MG63 (cell line): Measurements from ENCODE around the gene FTL. TPM values are rescaled to one million over a fixed set of nuclear protein-coding genes. Genes with fewer than 3 reads are reported as not detected.

Experiments
- DNase-seq: peaks from one replicate; pipeline ENCODE4 v3.0.0-alpha.2; 2020
- H3K27me3 ChIP-seq: fragments of 250-450 bp; sonication (Bioruptor Pico); 2 replicates; pipeline ENCODE4 v1.5.1; 2020; ENCODE audit warnings: mild to moderate bottlenecking, moderate library complexity
- H3K36me3 ChIP-seq: fragments of 250-450 bp; sonication (Bioruptor Pico); 2 replicates; pipeline ENCODE4 v1.5.1; 2020; ENCODE audit warnings: mild to moderate bottlenecking, moderate library complexity
- H3K4me3 ChIP-seq: fragments of 250-450 bp; sonication (Bioruptor Pico); 2 replicates; pipeline ENCODE4 v1.5.1; 2020; ENCODE audit warnings: mild to moderate bottlenecking, moderate library complexity
- H3K9me3 ChIP-seq: fragments of 250-450 bp; sonication (Bioruptor Pico); 2 replicates; pipeline ENCODE4 v1.5.1; 2020; ENCODE audit warnings: mild to moderate bottlenecking, moderate library complexity
- total RNA-seq: library from RNA; depleted of rRNA; stranded (reverse); fragments of >200 nt; shearing (Covaris generic); gene quantifications from 2 replicates; pipeline ENCODE4 v1.2.3, GENCODE V29; 2014; ENCODE audit warnings: low replicate concordance

Gene FTL
- total RNA-seq, 1 experiment from 2014 or later = 1,766 TPM

DNA sequence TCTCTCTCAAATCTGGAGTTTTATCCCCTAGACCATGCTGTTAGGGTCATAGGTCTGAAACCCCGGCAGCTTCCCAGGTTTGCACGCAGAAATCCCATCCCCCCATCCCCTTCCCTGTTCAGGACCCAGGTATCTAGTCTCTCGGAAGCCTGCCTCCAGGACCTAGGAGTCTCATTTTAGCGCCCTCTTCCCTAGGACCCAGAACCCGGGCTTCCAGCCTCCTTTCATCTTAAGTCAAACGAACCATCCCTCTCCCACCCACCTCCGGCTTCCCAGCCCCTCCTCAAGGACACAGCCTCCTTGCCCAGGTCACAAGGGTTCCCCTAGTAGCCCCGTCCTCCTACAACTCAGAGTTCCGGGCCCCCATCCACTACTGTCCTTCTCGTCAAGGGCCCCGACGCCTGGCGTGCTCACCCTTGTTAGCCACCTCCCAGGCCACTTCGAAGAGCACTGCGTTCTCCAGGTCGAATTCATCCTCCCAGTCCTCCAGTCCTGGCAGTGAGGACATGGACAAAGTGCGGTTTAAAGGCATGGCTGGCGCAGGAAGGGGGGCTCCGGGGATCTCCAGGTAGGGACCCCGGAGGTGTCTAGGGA lies 27.6 kb downstream of the FTL start:
- no peaks in the 10 kb centered on the region for H3K27me3 ChIP-seq
- H3K9me3 ChIP-seq = no peaks in the 10 kb centered on the region
- DNase-seq = no peak
- peak overlapping the region; percentile 90 for H3K4me3 ChIP-seq
- peaks cover 45% of the 10 kb centered on the region for H3K36me3 ChIP-seq

DNA sequence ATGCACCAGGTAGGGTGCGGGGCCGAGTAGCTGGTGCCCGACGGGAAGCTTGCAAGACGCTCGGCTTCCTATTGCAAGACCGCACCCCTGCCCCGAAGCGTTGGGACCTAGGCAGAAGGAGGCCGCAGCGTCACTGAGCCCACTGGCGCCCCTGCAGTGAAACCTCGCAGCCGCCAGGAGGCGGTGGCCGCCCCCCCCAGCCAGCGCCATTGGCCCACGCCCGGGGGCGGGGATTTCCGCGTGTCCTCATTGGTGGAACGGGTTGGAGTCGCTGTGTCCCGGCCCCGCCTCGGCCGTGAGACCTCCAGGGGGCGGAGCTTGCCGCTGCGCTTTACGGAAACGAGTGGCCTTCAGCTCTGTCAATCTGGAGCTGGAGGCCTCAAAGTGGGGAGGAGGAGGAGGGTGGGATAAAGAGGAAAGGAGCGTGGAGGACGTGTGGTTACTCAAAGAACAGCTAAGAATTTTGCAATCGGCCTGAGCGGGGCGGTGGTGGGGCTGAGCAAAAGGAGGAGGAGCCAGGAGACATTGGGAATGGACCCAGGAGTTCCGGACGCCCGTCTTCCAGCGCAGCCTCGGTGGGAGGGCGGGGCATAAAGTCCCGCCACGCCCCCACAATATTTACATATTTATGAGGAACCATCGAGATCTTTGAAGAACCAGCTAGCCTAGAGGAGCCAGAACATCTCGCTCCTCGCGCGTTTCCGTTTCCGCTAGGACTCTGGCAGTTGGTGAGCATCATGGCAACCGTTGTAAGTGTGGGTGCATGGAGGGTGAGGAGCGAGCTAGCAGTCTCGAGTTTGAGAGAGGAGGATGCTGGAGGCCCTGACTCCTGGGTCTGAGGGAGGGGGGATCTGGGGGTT lies 28.3 kb downstream of the FTL start, which contains the start of the genes GYS1 and RUVBL2:
Gene GYS1 (minus strand): TSS at position 135 of the 860 bp plus-strand sequence. CDS start 197 bp downstream, outside the sequence.
Gene RUVBL2 (plus strand): TSS at position 713 of the 860 bp plus-strand sequence. CDS start 25 bp downstream, at position 738.
- Histone ChIP-seq H3K9me3 (no peaks in the 10 kb centered on the region), H3K36me3 (peaks cover 46% of the 10 kb centered on the region), H3K4me3 (peak within 1 kb of the TSS; percentile 90), H3K27me3 (no peaks in the 10 kb centered on the region)
- peak; percentile 100 for DNase-seq

- Histone ChIP-seq H3K9me3 (no peaks in the 10 kb centered on the region), H3K4me3 (peak overlapping the region; percentile 90), H3K27me3 (no peaks in the 10 kb centered on the region), H3K36me3 (peaks cover 43% of the 10 kb centered on the region)
- peak; percentile 31 for DNase-seq
Measured at GRCh38 chr19:48994035-48994386, 28.9 kb downstream of the FTL start.

GRCh38 chr19:48997972-48998371 lies 32.9 kb downstream of the FTL start:
- no peak overlapping the region for H3K4me3 ChIP-seq
- H3K36me3 ChIP-seq = peaks cover 53% of the 10 kb centered on the region
- no peaks in the 10 kb centered on the region for H3K9me3 ChIP-seq
- H3K27me3 ChIP-seq = no peaks in the 10 kb centered on the region
- DNase-seq = peak; percentile 55

DNA sequence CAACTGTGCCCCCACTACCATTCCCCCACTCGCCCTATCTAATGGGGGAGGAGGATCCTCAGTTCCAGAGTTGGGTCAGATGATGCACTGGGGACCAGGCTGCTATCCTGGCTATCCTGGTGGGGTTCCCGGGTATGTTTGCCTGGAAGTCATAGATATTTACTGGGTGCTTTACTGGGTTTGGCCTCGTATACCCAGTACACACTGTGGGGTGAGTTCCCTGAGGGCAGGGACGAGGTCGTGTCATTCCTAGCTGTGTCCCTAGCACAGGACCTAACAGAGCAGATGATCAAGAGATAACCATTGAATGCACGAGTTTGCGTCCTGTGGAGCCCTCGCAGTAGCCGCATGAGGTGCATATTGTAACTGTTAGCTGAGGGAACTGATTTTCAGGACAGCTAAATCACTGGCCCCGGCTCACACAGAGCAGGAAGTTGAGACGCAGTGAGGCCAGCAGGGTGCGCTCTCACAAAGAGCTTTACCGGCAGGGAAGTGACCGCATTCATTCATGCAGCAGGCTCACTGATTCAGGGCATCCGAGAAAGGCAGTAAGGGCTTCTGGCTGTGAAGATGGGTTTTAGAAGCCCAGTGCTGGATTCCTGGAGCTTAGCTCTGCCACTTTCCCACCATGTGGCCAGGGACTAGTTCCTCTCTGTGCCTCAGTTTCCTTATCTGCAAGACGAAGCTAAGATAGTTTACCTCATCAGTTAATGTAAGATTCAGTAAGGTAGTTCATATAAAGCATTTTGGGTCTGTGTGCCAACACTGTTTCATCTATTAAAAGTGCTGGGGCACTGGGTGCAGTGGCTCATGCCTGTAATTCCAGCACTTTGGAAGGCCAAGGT lies 34.6 kb downstream of the FTL start:
- DNase-seq = no peak
- Histone ChIP-seq H3K4me3 (no peak overlapping the region), H3K9me3 (no peaks in the 10 kb centered on the region), H3K36me3 (peaks cover 68% of the 10 kb centered on the region), H3K27me3 (no peaks in the 10 kb centered on the region)

- peaks cover 84% of the 10 kb centered on the region for H3K36me3 ChIP-seq
Measured at GRCh38 chr19:49004133-49004532, 39.0 kb downstream of the FTL start.

DNA sequence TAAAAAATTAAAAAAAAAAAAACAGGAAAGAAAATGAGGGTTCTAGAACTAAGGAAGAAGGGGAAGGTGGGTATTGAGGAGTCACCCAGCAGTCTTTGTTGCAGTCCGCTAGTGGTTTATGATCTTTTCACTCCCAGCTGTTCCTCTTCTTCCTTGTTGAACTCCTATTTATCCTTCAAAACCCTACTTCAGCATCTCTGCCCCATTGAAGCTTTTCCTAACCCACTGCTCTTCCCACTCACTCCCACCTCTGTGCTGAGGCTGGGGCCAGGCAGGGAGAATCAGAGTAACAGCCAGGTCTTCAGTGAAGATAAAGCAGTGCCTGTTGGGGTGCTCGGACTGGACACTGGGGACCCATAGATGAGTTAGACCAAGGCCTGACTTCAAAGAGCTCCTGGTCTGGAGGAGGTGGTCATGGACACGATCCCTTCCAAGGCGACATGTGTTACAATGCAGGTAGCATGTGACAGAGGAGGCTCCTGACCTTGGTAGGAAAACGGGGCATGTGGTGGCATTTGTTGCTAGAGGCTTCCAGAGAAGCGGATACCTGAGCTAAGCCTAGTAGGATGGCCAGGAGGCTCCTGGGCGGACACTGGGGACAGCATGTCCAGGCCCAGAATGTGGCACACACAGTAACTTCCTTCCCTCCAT lies 40.0 kb downstream of the FTL start:
- Histone ChIP-seq H3K36me3 (peaks cover 82% of the 10 kb centered on the region), H3K9me3 (no peaks in the 10 kb centered on the region), H3K27me3 (no peaks in the 10 kb centered on the region), H3K4me3 (no peak overlapping the region)
- DNase-seq = no peak

More at GRCh38 chr19:49004133-49004532, 39.0 kb downstream of the FTL start:
- Histone ChIP-seq H3K4me3 (no peak overlapping the region), H3K9me3 (no peaks in the 10 kb centered on the region), H3K27me3 (no peaks in the 10 kb centered on the region)
- no peak for DNase-seq

- no peak overlapping the region for H3K4me3 ChIP-seq
- DNase-seq = no peak
- no peaks in the 10 kb centered on the region for H3K27me3 ChIP-seq
- peaks cover 82% of the 10 kb centered on the region for H3K36me3 ChIP-seq
- H3K9me3 ChIP-seq = no peaks in the 10 kb centered on the region
Measured at GRCh38 chr19:49006905-49007304, 41.8 kb downstream of the FTL start.

DNA sequence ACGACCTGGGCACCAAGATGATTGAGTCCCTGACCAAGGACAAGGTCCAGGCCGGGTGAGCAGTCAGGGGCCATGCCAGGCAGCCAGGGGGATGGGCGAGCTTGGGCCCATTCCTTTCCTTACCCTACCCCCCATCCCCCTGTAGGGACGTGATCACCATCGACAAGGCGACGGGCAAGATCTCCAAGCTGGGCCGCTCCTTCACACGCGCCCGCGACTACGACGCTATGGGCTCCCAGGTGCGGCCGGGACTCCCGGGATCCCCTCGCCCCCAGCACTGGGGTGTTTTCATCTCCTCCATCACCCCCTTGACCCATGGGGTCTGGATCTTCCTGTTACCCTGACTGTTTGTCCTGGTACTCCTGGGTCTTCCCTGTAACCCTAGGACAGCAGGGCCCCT lies 44.7 kb downstream of the FTL start:
- H3K4me3 ChIP-seq = no peak overlapping the region
- no peaks in the 10 kb centered on the region for H3K27me3 ChIP-seq
- peaks cover 81% of the 10 kb centered on the region for H3K36me3 ChIP-seq
- H3K9me3 ChIP-seq = no peaks in the 10 kb centered on the region
- no peak for DNase-seq

DNA sequence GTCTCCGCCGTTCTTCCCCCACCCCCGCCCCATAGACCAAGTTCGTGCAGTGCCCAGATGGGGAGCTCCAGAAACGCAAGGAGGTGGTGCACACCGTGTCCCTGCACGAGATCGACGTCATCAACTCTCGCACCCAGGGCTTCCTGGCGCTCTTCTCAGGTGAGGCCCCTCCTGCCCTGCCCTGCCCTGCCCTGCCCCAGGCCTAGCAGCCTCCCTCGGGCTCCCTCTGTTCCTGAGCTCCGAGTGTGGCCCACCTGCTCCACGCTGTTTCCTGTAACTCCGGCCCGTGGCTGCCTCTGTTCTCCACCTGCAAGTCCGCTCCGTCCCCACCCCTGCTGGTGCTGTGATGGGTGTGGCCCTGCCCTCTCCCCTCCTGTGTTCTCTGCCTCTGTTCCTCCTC lies 45.3 kb downstream of the FTL start:
- Histone ChIP-seq H3K36me3 (peaks cover 82% of the 10 kb centered on the region), H3K27me3 (no peaks in the 10 kb centered on the region), H3K4me3 (no peak overlapping the region), H3K9me3 (no peaks in the 10 kb centered on the region)
- no peak for DNase-seq

DNA sequence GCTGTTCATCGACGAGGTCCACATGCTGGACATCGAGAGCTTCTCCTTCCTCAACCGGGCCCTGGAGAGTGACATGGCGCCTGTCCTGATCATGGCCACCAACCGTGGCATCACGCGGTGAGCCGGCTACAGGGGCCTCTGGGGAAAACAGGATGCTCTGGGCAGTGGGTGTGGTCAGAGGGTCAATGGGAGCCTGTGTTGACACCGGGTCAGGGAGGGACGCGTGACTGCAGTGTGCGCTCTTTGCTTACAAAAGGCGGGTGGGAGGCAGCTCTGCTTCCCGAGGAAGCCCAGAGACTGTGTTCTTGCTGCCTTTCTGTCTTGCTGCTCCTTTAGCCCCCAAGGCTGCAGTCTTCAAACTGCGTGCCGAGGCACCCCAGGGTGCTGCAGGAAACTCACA lies 46.1 kb downstream of the FTL start:
- no peaks in the 10 kb centered on the region for H3K27me3 ChIP-seq
- no peak for DNase-seq
- no peak overlapping the region for H3K4me3 ChIP-seq
- H3K36me3 ChIP-seq = peaks cover 80% of the 10 kb centered on the region
- H3K9me3 ChIP-seq = no peaks in the 10 kb centered on the region

DNA sequence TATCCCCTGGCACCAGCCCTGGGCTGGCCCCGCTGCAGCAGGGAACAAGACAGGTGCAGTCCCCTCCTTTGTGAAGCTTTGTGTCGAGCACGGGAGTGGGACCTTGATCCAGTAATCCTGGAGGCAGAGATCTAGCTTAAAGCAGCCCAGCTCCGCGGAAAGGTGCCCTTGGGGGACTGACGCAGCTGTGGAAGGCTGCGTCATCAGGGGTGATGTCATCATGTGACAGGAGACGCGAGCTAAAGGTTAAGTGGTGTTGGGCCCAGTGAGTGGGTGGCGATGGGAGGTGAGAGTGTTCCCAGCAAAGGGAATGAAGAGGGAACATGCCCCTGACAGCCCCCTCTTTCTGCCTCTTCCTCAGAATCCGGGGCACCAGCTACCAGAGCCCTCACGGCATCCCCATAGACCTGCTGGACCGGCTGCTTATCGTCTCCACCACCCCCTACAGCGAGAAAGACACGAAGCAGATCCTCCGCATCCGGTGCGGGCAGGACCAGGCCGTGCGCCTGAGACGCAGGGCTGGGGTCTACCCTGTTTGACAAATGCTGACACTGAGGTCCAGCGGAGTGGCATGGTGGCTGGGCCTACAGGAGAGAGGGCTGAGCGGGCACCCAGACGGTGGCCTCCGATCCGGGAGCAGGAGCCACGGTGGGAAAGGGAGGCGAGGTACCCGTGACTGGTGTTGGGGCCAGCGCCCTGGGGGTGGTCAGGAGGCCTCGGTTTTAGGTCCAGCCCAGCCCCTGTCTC lies 49.2 kb downstream of the FTL start:
- no peak for DNase-seq

GRCh38 chr19:49014870-49015255 lies 49.8 kb downstream of the FTL start:
- Histone ChIP-seq H3K27me3 (peaks cover 11% of the 10 kb centered on the region), H3K36me3 (peaks cover 51% of the 10 kb centered on the region), H3K4me3 (no peak overlapping the region), H3K9me3 (no peaks in the 10 kb centered on the region)
- DNase-seq = no peak

More for the DNA sequence above, 49.2 kb downstream of the FTL start:
- no peak overlapping the region for H3K4me3 ChIP-seq
- H3K27me3 ChIP-seq = peaks cover 6% of the 10 kb centered on the region
- no peaks in the 10 kb centered on the region for H3K9me3 ChIP-seq
- peaks cover 56% of the 10 kb centered on the region for H3K36me3 ChIP-seq

DNA sequence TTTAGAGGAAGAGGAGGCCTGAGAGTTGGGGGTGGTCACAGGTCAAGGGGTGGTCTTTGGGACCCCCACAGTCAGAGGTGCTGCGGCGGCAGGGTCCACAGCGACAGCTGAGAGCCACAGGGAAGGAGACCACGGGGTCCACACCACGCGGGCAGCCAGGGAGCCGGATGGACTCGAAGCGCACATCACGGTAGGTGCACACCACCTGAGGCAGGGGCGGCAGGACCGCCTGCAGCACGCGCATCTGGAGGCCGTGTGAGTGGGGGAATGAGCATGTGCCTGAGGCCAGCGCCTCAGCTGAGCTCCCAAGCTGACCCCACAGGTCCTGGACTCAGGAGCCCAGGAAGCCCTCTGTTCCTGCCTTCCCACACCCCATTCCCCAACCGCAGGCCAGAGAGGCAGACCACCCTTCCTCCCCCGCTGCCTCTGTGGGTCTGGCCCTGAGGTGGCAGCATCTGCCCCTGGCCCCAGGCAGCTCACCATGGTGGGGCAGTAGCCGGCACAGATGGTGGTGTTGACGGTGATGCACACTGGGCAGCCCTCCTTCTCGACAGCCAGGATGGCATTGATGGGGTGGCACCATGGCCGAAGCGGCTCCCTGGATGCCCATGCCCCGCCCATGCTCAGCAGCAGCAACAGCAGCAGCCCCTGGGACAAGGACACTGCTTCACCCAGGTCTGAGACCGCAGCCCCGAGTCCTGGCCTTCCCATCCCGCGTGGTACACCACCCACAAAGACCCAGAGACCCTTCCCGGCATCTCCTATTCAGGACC lies 51.1 kb downstream of the FTL start:
- H3K9me3 ChIP-seq = no peaks in the 10 kb centered on the region
- DNase-seq = no peak
- H3K4me3 ChIP-seq = no peak overlapping the region
- peaks cover 11% of the 10 kb centered on the region for H3K27me3 ChIP-seq
- peaks cover 41% of the 10 kb centered on the region for H3K36me3 ChIP-seq
